Keratinocyte (primary cell): ENCODE measurements around the gene CDCA3. TPM values are rescaled to one million over a fixed set of nuclear protein-coding genes. Genes with fewer than 3 reads are reported as not detected.

ENCODE experiments used
- DNase-seq: peaks from one replicate; pipeline ENCODE4 v3.0.0-alpha.2; 2011; ENCODE audit warnings: low read depth, missing footprints, low spot score
- FAIRE-seq: peaks from 2 replicates; lab custom pipeline; 2011; peaks lifted over from hg19 to GRCh38; lab: Jason Lieb, UNC
- H2AFZ ChIP-seq: 2 replicates; pipeline ENCODE4 v1.6.0; 2012; ENCODE audit warnings: low read length, control low read depth, inconsistent platforms; ENCODE audit not compliant: control insufficient read depth
- H3K27ac ChIP-seq: 2 replicates; pipeline ENCODE4 v1.5.1; 2011; ENCODE audit warnings: low read length; ENCODE audit not compliant: control insufficient read depth, insufficient read depth
- H3K27me3 ChIP-seq: 3 replicates; pipeline ENCODE4 v1.6.0; 2011; ENCODE audit warnings: low read length; ENCODE audit not compliant: control insufficient read depth, insufficient read depth; ENCODE audit errors: extremely low read depth
- H3K36me3 ChIP-seq, 2 experiments: 2 replicates in 1 of 2; 3 replicates in 1 of 2; pipeline ENCODE4 v1.5.1; 2011; ENCODE audit warnings: low read length in 2 of 2, mild to moderate bottlenecking in 1 of 2; ENCODE audit not compliant: control insufficient read depth in 2 of 2, insufficient read depth in 2 of 2; ENCODE audit errors: extremely low read depth in 1 of 2
- H3K4me1 ChIP-seq: 3 replicates; pipeline ENCODE4 v1.5.1; 2011; ENCODE audit warnings: low read length; ENCODE audit not compliant: control insufficient read depth, insufficient read depth; ENCODE audit errors: extremely low read depth
- H3K4me2 ChIP-seq: 3 replicates; pipeline ENCODE4 v1.6.0; 2011; ENCODE audit warnings: low read depth, low read length; ENCODE audit not compliant: control insufficient read depth, insufficient read depth; ENCODE audit errors: extremely low read depth
- H3K4me3 ChIP-seq, 3 experiments: fragments of 200-600 bp in 1 of 3; sonication (generic) in 1 of 3; 2 replicates in 2 of 3; 3 replicates in 1 of 3; pipeline ENCODE4 v1.5.1; 2011 to 2016; ENCODE audit warnings: low read length in 3 of 3, mild to moderate bottlenecking in 3 of 3, control low read depth in 2 of 3, inconsistent platforms in 1 of 3, low read depth in 1 of 3, mixed read lengths in 1 of 3, mixed run types in 1 of 3, moderate library complexity in 1 of 3; ENCODE audit not compliant: control insufficient read depth in 2 of 3, insufficient read depth in 2 of 3; ENCODE audit errors: extremely low read depth in 1 of 3
- H3K79me2 ChIP-seq: 2 replicates; pipeline ENCODE4 v1.6.0; 2012; ENCODE audit warnings: low read length; ENCODE audit not compliant: control insufficient read depth, insufficient read depth
- H3K9ac ChIP-seq: 3 replicates; pipeline ENCODE4 v1.6.0; 2011; ENCODE audit warnings: low read length; ENCODE audit not compliant: control insufficient read depth, insufficient read depth; ENCODE audit errors: extremely low read depth
- H3K9me1 ChIP-seq: 3 replicates; pipeline ENCODE4 v1.6.0; 2011; ENCODE audit warnings: low read length; ENCODE audit not compliant: control insufficient read depth, insufficient read depth; ENCODE audit errors: extremely low read depth
- H3K9me3 ChIP-seq: 2 replicates; pipeline ENCODE4 v1.5.1; 2012; ENCODE audit warnings: low read depth, low read length; ENCODE audit not compliant: control insufficient read depth
- H4K20me1 ChIP-seq: 3 replicates; pipeline ENCODE4 v1.6.0; 2011; ENCODE audit warnings: low read length; ENCODE audit not compliant: control insufficient read depth, insufficient read depth; ENCODE audit errors: extremely low read depth
- CTCF ChIP-seq, 3 experiments: IDR thresholded peaks in 1 of 3; conservative IDR thresholded peaks in 1 of 3; optimal IDR thresholded peaks in 1 of 3; 2 replicates in 2 of 3; 3 replicates in 1 of 3; pipeline versions ENCODE3 to v1.5.1; 2011; ENCODE audit warnings: low read length in 3 of 3, mild to moderate bottlenecking in 3 of 3, moderate library complexity in 2 of 3, control low read depth in 1 of 3, inconsistent platforms in 1 of 3; ENCODE audit not compliant: insufficient read depth in 2 of 3; ENCODE audit errors: extremely low read depth in 1 of 3
- EZH2 ChIP-seq: IDR thresholded peaks from one replicate; pipeline ENCODE4 v1.6.1; 2012; ENCODE audit warnings: inconsistent platforms, mild to moderate bottlenecking, low read length, moderate library complexity
- dilution Hi-C: fragments of 300-500 bp; cut with MboI; formaldehyde crosslinking; loops from one replicate; pipeline ENCODE4 v1.7.0; 2020; ENCODE audit warnings: low sequenced_read_pairs; ENCODE audit not compliant: extremely low pct_ligation_motif_present
- polyA plus RNA-seq, 5 experiments: library from polyadenylated mRNA; depleted of rRNA in 3 of 5; stranded (reverse) in 3 of 5; stranded (forward) in 1 of 5; unstranded in 1 of 5; fragments of >200 nt; gene quantifications; 1 replicate in 1 of 5; 2 replicates in 3 of 5; 3 replicates in 1 of 5; pipeline versions ENCODE4 v1.2.1 to v1.2.3, GENCODE V29; 2011 to 2012; ENCODE audit warnings: missing spikeins in 2 of 5, low read depth in 1 of 5, low replicate concordance in 1 of 5

Gene CDCA3
- polyA plus RNA-seq, 1 donor (not counting 4 experiments of a cell fraction or from before 2014, with no cell fraction given), result 15.0 TPM

GRCh38 chr12:6818645-6819044, 32.4 kb downstream of the CDCA3 start:
- Histone ChIP-seq H3K9me3 (no peaks in the 10 kb centered on the region), H3K4me1 (no peaks in the 10 kb centered on the region), H3K9me1 (no peaks in the 10 kb centered on the region), H3K4me3 (no peak overlapping the region), H3K36me3 (no peaks in the 10 kb centered on the region), H4K20me1 (no peaks in the 10 kb centered on the region), H3K9ac (no peak overlapping the region), H3K27ac (no peak overlapping the region), H3K27me3 (peaks cover 60% of the 10 kb centered on the region), H2AFZ (no peak overlapping the region), H3K4me2 (no peak overlapping the region), H3K79me2 (no peaks in the 10 kb centered on the region)
- TF ChIP-seq EZH2 (no peak), CTCF (optimal IDR thresholded peaks at IDR 0.05 in 1 of 3, IDR thresholded peaks at IDR 0.05 in 1 of 3, conservative IDR thresholded peaks at IDR 0.05 in 1 of 3; ENCODE audit: extremely low read depth in 1 of 3, insufficient read depth in 2 of 3, low read length in 3 of 3) (no peak)
- dilution Hi-C loops, result no loop called here
- FAIRE-seq, result no peak
- DNase-seq, result no peak

GRCh38 chr12:6818222-6818621, 32.9 kb downstream of the CDCA3 start:
- Histone ChIP-seq H3K27ac (no peak overlapping the region), H3K9ac (no peak overlapping the region), H3K9me3 (no peaks in the 10 kb centered on the region), H3K9me1 (no peaks in the 10 kb centered on the region), H3K4me3 (no peak overlapping the region), H3K79me2 (no peaks in the 10 kb centered on the region), H3K36me3 (no peaks in the 10 kb centered on the region), H4K20me1 (no peaks in the 10 kb centered on the region), H3K4me1 (no peaks in the 10 kb centered on the region), H3K27me3 (peaks cover 56% of the 10 kb centered on the region), H2AFZ (no peak overlapping the region), H3K4me2 (no peak overlapping the region)
- dilution Hi-C loops, result no loop called here
- TF ChIP-seq CTCF (optimal IDR thresholded peaks at IDR 0.05 in 1 of 3, IDR thresholded peaks at IDR 0.05 in 1 of 3, conservative IDR thresholded peaks at IDR 0.05 in 1 of 3; ENCODE audit: extremely low read depth in 1 of 3, insufficient read depth in 2 of 3, low read length in 3 of 3) (no peak), EZH2 (no peak)
- no peak for DNase-seq
- no peak for FAIRE-seq
